Activated CD4-positive, CD25-positive, alpha-beta regulatory T cell treated with anti-CD3 and anti-CD28 coated beads, Interleukin-2, amount 50 U/mL, for 24 hours (primary cell): ENCODE measurements around the gene ZNF141.
"Not testable (repeated sequence)": the region's sequence is repeated elsewhere in the genome, so short reads cannot be mapped to it uniquely, and the experiment has no call there.

Experiments used
- ATAC-seq, 2 donors: fragments of 150-1000 bp; cut with Tn5 transposase; one replicate each; pipeline ENCODE4 v1.10.0; 2021; ENCODE audit warnings: mild to moderate bottlenecking in 1 of 2, moderate library complexity in 1 of 2

The ZNF141 gene

DNA sequence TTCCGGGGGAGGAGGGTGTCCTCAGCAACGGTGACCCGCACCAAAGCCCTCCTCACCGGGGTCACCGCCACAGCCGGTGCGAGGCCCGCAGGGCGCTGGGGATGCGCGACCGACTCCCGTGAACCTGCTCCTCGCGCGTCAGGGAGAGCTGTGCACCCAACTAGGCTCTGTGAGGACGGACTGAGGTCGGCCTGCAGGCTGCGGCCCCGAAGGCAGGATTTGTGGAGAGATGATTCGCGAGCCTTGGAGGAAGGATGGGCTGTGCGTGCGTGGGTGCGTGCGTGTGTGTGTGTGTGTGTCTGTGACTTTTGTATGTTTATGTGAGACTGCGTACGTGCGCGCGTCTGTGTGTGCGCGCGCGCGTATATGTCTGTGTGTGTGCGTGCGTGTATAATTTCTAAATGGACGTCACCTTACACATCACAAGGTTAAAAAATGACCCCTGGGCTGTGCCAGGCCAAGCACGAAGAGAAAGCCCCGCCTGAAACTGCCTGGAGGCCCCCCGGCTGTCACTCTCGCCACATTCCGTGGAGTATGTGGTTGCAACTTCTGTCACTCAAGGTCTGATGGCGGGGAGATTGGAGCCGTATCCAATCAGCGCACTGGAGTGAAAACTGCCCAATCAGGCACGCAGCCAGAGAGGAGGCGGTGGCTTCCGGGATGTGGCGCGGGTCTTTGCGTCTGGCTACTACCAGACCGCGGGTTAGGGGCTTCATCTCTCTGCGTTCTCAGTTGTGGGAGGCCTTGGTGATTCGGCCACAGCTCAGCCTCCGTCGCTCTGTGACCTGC is at the start of gene ZNF141:
Gene ZNF141, plus strand, starts transcription at position 672 of the 789 bp plus-strand sequence. CDS start 170 bp downstream, outside the sequence.
- ATAC-seq = peak; percentile 96

DNA sequence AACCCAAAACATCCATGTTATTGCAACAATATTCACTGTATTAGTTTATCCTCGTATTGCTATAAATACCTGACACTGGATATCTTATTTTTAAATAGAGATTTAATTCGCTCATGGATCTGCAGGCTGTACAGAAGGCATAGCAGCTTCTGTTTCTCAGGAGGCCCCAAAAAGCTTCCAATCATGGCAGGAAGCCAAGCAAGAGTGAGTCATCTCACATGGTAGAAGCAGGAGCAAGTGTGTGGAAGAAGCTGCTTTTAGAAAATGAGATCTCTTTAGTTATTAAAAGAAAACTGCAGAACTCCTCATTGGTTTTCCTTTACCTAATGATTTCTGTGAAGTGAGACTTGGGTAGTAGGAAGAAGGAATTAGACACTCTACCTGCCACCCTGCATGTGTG is 48.7 kb upstream of the ZNF141 start:
- ATAC-seq = no peak

DNA sequence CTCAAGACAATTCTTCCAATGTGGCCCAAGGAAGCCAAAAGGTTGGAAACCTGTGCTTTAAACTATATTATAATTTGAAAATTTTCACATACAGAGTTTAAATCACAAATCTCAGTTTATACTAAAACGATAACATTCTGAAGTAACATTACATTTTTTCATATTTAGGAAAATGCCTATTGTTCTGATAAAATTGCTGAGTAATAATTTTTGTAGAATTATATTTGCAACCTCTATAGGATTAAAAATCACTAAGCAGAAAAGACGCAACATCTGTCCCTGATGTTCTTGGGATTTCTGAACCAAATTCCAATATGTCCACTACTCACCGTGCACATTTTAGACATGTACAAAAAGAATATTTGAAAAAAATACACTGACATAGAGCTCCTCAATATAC is 42.9 kb upstream of the ZNF141 start:
- no peak for ATAC-seq

DNA sequence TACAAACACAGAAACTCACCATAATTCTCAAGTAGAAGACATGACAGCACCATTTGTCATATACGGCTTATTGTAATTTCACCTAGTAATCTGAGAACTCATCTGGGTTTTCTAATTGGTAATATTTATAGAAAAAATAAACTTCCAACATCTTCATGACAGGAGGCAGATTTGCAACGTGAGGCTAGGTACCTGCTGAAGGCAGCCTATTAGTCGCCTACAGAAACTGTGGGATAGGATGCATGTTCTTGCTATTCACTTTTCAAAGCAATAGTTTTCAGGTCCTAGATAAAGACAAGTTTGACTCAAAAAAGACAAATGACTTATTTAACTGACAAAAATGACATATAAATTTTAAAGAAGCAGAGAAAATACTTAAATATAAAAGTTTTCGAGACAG is 35.2 kb upstream of the ZNF141 start:
- ATAC-seq = no peak

DNA sequence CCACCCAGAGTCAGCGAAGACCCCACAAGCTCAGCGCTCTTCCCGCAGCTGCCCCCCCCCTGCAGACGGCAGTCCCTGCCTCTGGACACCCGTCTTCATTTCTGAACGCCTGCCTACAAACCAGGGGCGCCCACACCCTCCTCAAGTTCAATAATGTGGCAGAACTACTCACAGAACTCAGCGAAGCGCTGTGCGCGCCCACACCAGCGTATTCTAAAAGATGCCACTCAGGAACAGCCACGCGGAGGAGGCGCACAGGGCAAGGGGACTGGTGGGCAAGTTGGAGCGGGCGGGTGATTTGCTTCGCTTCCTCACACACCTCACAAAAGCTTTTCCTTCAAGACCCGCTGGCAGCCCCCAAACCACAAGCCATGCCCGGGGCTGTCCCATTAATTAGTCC is 33.1 kb upstream of the ZNF141 start:
- not testable (repeated sequence) for ATAC-seq

DNA sequence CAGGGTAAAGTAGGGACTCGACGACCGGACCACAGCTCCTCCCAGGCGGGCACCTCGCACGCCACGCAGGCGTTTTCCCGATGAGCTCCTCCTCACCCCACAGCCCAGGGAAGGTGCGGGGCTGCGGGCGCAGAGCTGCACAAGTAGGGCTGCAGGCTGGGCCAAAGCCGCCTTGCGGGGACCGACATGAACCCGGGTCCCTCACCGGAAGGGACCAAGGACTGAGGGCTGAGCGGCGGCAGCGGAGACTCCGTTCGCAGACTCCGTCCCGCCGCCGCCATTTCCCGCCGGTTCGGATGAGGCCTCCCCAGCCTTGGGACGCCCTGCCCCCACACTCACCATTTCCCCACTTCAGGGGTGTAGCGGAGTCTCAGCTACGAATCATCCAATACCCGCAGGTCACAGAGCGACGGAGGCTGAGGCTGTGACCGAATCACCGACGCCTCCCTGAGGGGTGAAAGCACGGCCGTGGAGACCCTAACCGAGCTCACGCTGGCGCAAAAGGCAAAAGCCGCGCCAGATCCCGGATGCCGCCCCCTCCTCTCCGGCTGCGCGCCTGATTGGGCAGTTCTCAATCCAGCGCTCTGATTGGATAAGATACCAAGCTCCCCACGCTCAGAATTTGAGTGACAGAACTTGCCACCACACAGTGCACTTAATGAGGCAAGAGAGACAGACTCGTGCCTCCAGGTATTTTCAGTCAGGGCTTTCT is 32.5 kb upstream of the ZNF141 start, which contains the start of gene ZNF732:
Gene ZNF732, minus strand, starts transcription at position 506 of the 712 bp plus-strand sequence. Its CDS starts 164 bp downstream, at position 342.
- ATAC-seq = no peak

DNA sequence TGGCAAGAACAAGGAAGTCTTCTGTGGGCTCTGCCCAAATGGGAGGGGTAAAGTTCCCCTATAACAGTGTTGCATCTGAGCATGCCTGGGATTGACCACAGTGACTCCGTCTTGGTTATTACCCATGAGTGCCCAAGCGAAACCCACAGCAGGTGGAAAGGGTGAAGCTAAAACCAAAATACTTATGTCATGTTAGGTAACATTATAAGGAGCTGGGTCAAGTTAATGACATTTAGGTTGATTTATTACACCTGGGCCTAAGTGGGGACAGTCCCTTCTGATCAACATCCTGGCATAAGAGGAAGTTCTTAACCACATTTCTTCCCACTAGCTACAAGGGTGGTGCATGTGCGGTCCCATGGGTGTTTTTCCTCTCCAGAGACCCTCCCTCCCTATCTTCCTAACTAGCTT is 31.1 kb upstream of the ZNF141 start:
- no peak for ATAC-seq

DNA sequence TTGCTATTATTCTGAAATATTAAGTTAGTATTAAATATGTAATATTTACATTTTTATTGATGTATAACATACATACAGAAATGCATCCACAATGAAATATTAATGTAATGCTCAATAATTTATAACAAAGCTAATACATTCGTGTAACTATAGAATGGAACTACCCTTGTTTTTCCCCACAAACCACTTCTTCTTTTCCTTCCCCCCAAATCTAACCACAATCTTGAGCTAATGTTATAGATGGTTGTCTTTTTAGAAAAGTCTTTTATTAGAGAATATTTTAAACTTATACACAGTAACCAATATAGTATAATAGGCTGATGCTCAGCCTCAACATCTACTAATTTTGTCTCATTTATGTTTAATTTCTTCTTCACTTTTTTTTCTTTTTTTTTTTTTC is 27.8 kb upstream of the ZNF141 start:
- no peak for ATAC-seq

DNA sequence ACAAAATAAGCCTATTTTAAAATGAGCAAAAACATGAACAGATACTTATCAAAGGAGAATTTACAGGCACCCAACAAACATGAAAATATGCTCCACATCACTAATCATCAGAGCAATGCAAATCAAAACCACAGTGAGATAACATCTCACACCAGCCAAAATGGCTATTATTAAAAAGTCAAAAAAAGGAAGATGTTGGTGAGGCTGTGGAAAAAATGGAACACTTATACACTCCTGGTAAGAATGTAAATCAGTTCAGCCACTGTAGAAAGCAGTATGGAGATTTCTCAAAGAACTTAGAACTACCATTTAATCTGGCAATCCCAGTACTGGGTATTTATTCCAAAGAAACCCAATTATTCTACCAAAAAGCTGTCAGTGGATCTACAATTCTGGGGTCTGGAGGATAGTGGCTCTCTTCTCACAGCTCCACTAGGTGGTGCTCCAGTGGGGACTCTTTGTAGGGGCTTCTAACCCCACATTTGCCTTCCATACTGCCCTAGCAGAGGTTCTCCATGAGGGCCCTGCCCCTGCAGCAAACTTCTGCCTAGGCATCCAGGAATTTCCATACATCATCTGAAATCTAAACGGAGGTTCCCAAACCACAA is 23.2 kb upstream of the ZNF141 start:
- ATAC-seq = no peak

DNA sequence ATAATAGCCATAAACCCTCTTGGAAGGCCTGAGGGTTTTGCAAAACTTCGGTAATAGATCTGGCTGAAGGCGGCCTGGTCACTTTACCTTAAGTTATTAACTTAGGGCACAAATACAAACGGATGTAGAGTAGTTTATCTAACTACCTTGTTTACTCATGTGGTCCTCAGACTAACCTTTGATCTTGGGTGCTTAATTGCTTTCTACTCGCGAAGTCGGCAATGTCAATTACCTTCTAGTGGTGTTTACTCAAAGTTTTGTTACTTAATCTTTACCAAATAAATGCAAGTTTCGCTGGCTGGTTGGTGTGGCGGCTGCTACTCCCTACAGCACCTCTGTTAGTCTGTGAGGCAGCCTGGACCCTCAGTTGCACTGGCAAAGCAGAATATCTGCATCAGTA is 8.9 kb upstream of the ZNF141 start:
- ATAC-seq = no peak

DNA sequence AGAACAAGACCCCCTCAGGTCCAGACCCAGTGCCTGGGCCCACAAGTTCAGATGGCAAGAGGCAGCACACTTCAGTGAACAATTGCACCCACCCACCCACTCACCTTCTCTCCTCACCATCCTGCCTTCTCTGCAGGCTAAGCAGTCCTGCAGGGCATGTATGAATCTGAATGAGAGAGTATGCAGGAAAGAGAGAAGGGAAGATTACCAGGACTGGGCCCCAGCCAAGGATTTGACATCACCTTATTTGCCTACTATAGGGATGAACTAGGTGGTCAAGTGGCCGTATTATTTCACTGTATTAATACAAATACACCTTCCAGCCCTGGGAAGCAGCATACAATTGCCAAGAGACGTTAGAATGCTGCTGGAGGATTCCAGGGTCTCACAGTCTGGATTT is 2.1 kb upstream of the ZNF141 start:
- no peak for ATAC-seq

DNA sequence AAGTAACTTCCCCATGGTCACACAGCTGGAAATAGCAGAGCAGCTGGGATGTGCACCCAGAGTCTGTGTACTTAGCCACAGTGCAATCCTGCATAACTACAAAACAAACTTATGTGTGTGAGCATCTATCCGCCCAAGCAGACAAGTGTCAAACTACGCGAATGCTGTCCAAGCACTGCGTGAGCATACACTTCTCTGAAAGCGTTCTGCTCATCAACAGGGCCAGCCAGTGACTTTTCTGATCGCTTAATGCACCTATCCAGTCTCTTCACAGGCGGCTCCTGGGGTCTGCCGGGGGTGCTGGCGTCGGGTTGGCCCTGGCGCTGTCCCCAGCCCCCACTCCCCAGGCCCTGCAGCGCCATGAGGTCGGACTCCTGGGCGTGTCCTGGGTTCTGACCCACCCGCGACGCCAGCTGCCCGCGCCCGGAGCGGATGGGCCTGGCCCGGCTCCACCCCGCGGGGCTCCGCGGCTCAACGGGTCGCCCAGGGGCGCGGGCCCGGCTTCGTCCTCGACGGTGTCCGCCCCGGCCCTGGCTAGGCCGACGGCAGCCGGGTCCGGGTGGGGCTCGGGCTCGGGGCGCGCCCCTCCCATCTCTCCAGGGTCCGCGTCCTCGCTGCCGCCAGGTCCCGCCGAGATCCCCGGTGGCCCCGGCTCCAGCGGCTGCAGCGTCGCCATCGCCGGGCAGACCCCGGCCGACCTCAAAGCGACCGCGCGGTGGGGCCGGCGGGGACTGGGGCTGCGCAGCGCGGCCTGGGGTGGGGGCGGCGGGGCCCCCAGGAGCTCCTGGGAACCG is 1.3 kb upstream of the ZNF141 start:
- no peak for ATAC-seq

DNA sequence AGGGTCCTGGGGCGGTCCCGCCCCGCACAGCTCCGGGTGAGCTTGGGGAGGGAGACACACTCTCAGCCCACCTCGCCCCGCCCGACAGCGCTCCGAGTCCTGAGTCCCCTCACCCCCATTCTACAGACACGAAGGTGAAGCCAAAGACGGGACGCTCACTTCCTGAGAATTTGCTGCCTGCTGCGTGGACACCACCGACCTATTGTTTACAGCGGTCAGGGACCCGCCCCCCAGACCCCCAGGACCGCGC is 796 bp upstream of the ZNF141 start:
- no peak for ATAC-seq

DNA sequence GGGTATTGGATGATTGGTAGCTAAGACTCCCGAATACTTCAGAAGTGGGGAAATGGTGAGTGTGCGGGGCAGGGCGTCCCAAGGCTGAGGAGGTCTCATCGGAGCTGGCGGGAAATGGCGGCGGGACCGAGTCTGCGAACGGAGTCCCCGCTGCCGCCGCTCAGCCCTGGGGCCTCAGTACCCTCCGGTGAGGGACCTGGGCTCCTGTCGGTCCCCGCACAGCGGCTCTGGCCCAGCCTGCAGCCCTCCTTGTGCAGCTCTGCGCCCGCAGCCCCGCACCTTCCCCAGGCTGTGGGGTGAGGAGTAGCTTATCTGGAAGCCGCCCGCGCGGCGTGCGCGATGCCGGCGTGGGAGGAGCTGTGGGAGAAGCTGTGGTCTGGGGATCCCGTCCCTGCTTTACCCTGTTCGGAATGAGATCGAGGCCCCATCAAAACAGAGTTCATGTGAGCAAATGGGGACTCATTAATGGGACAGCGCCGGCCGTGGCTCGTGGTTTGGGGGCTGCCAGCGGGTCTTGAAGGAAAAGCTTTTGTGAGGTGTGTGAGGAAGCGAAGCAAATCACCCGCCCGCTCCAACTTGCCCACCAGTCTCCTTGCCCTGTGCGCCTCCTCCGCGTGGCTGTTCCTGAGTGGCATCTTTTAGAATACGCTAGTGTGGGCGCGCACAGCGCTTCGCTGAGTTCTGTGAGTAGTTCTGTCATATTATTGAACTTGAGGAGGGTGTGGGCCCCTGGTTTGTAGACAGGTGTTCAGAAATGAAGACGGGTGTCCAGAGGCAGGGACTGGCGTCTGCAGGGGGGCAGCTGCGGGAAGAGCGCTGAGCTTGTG is 531 bp downstream of the ZNF141 start:
- ATAC-seq = peak; percentile 34 to 49

DNA sequence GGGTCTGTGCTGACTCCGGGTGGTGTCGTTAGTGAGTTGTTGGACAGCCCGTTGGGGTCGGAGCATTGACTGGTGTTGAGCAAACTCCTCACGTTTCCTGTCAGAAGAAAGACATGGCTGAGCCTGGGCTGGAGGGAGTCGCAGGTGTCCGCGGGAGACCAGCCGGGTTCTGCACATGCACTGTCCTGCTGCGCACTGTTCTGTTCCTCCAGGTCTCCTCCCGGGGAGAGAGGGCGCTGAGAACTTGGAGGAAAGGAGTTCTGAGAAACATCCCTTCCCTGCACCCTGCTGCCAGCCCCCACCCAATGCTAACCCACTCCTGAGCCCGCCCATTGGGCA is 1.1 kb downstream of the ZNF141 start:
- no peak for ATAC-seq

DNA sequence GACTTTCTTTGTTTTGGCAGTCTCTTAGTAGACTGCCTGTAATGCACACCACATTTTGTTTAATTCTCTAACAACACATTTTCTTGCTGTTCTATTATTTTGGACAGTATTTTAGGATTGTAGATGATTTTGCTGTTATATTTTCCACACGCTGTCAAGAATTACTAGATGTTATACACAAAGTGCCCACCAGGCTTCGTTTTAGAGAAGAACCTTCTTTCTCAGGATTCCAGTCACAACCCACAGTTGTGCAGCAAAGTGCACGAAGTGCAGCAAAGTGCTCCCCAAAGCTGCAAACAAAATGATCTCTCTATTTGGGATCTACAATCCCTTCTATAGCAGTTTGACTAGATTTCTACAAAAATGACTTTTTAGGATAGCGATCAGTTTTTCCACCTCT is 2.4 kb downstream of the ZNF141 start:
- no peak for ATAC-seq

DNA sequence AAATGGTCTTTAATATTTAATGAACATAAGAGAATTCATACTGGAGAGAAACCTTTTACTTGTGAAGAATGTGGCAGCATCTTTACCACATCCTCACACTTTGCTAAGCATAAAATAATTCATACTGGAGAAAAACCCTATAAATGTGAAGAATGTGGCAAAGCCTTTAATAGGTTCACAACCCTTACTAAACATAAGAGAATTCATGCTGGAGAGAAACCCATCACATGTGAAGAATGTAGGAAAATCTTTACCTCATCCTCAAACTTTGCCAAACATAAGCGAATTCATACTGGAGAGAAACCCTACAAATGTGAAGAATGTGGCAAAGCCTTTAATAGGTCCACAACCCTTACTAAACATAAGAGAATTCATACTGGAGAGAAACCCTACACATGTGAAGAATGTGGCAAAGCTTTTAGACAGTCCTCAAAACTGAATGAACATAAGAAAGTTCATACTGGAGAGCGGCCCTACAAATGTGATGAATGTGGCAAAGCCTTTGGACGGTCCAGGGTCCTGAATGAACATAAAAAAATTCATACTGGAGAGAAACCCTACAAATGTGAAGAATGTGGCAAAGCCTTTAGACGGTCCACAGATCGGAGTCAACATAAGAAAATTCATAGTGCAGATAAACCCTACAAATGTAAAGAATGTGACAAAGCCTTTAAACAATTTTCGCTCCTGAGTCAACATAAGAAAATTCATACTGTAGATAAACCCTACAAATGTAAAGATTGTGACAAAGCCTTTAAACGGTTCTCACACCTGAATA is 35.6 kb downstream of the ZNF141 start:
- no peak for ATAC-seq

DNA sequence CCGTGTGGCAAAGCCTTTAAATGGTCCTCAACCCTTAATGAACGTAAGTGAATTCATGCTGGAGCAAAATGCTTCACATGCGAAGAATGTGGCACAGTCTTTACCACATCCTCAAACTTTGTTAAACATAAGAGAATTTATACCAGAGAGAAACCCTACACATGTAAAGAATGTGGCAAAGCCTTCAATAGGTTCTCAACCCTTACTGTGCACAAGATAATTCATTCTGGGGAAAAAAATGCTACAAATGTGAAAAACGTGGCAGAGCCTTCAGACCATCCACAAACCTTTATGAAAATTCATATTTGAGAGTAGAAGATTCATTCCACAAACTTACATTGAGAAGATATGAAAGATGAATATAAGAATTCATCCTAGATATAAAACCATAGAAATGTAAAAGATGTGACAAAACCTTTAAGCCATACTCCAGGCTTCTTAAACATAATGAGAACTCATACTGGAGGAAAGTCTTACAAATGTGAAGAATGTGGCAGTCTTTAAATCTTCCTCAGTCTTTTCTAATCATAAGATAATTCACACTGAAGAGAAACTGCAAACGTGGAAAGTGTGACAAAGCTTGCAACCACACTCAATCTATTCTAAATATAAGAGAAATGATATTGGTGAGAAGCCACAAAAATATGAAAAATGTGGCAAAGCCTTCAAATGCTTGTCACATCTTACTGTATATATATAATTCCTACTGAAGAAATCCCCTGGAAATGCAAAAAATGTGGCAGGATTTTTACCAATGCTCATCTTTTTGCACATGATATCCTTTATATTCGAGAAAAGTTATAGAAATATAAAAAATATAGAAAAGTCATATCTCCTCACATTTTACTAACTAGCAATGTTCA is 36.9 kb downstream of the ZNF141 start:
- no peak for ATAC-seq

DNA sequence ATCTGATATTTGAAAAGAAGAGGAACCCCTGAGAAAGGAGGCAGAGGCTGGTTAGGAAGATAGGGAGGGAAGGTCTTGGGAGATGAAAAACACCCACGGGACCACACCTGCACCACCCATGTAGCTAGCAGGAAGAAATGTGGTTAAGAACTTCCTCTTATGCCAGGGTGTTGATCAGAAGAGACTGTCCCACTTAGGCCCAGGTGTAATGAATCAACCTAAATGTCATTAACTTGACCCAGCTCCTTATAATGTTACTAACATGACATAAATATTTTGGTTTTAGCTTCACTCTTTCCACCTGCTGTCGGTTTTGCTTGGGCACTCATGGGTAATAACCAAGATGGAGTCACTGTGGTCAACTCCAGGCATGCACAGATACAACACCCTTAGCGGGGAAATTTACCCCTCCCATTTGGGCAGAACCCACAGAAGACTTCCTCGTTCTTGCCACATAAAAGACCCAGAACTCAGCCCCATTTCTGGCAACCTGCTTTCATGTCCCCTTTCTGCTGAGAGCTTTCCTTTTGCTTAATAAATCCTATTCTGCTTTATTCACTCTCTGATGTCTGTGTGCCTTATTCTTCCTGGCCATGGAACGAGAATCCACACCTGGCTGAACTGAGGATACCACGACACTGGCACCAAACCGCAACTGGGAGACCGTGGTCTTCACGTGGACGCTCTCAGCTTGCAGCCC is 46.8 kb downstream of the ZNF141 start:
- no peak for ATAC-seq
